Measurements from ENCODE around the gene GHRH. TPM values are rescaled to one million over a fixed set of nuclear protein-coding genes. Genes with fewer than 3 reads are reported as not detected.

The GHRH gene
- total and polyA plus RNA-seq, 2 donors (not counting 1 experiment from before 2014, with no cell fraction given) = not detected

DNA sequence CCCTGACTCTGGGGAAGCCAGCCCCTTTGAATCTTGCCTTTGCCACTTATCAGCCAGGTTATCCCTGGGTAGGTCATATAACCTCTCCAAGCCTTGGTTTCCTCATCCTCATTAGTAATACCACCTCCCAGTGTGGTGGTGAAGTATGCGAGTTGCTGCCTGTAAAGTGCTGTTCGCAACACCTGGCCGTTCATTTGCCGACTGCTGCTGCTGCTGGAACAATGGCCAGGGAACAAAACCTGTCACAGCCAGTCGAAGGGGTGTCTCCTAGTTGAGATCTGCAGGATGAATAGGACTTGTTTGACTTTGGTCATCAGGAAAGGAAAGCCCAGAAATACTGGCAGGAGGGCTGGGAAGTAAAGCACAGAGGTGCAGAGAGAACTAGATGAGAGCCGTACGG, 34.0 kb upstream of the GHRH start:
- no peaks in the 10 kb centered on the region for H3K27me3 ChIP-seq (replicated peaks in 1 of 4; ENCODE audit: control extremely low read depth in 1 of 4, control insufficient read depth in 3 of 4, insufficient read depth in 4 of 4, low read length in 3 of 4)
- H4K20me1 ChIP-seq (ENCODE audit: control insufficient read depth, insufficient read depth, low read length, poor library complexity, severe bottlenecking) = peaks cover 39% of the 10 kb centered on the region
- ATAC-seq (ENCODE audit: low read depth) = no peak
- Mint-ChIP-seq H3K27me3 (no peaks in the 10 kb centered on the region), H3K27ac (no peak overlapping the region), H3K4me3 (no peak overlapping the region), H3K9me3 (ENCODE audit: insufficient read depth) (no peaks in the 10 kb centered on the region), H3K4me1 (peaks cover 51% of the 10 kb centered on the region)
- H3K9me3 ChIP-seq (ENCODE audit: control extremely low read depth in 1 of 3, control insufficient read depth in 2 of 3, insufficient read depth in 1 of 3, low read length in 2 of 3) = no peaks in the 10 kb centered on the region
- no peak overlapping the region for H3K4me3 ChIP-seq (ENCODE audit: control extremely low read depth in 1 of 5, extremely low read depth in 1 of 5, insufficient read depth in 1 of 5, low read depth in 2 of 5, low read length in 4 of 5)
- no peak overlapping the region for H2AFZ ChIP-seq (ENCODE audit: insufficient read depth, low read depth, low read length, poor library complexity, severe bottlenecking)
- ChIA-PET CTCF (no interaction called here), POLR2A (no interaction called here)
- peaks cover 96% of the 10 kb centered on the region for H3K79me2 ChIP-seq (ENCODE audit: control insufficient read depth, insufficient read depth, low read length)
- intact Hi-C loops (cut with micrococcal nuclease) = loop anchor here (10.0 kb wide), 1 partner anchor 739 kb away; the partner anchor contains the start of genes RPRD1B and TTI1
- TF ChIP-seq EZH2 (IDR thresholded peaks at IDR 0.05; ENCODE audit: borderline replicate concordance, insufficient read depth, low read depth, low read length, poor library complexity, severe bottlenecking) = no peak
- TF ChIP-seq, protein P1, sequence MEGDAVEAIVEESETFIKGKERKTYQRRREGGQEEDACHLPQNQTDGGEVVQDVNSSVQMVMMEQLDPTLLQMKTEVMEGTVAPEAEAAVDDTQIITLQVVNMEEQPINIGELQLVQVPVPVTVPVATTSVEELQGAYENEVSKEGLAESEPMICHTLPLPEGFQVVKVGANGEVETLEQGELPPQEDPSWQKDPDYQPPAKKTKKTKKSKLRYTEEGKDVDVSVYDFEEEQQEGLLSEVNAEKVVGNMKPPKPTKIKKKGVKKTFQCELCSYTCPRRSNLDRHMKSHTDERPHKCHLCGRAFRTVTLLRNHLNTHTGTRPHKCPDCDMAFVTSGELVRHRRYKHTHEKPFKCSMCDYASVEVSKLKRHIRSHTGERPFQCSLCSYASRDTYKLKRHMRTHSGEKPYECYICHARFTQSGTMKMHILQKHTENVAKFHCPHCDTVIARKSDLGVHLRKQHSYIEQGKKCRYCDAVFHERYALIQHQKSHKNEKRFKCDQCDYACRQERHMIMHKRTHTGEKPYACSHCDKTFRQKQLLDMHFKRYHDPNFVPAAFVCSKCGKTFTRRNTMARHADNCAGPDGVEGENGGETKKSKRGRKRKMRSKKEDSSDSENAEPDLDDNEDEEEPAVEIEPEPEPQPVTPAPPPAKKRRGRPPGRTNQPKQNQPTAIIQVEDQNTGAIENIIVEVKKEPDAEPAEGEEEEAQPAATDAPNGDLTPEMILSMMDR (IDR thresholded peaks at IDR 0.05) = no peak
- H3K27ac ChIP-seq (ENCODE audit: low read length in 2 of 2) = no peak overlapping the region
- no peak for DNase-seq
- H3K4me1 ChIP-seq (ENCODE audit: control insufficient read depth in 2 of 2, insufficient read depth in 2 of 2, low read length in 2 of 2) = peaks cover 21 to 22% of the 10 kb centered on the region in 2 donors
- no peak overlapping the region for H3K9ac ChIP-seq (ENCODE audit: low read length)
- peaks cover 8 to 48% of the 10 kb centered on the region in 2 experiments for H3K36me3 ChIP-seq (replicated peaks in 1 of 2; ENCODE audit: control extremely low read depth in 1 of 2, control insufficient read depth in 1 of 2, extremely low read depth in 1 of 2, insufficient read depth in 2 of 2, low read length in 1 of 2)
- no peak overlapping the region for H3K4me2 ChIP-seq (replicated peaks; ENCODE audit: low read depth, low read length, poor library complexity, severe bottlenecking)
- 96% methylated on average over 5 of the region's 7 CpGs for WGBS (ENCODE audit: insufficient coverage)

DNA sequence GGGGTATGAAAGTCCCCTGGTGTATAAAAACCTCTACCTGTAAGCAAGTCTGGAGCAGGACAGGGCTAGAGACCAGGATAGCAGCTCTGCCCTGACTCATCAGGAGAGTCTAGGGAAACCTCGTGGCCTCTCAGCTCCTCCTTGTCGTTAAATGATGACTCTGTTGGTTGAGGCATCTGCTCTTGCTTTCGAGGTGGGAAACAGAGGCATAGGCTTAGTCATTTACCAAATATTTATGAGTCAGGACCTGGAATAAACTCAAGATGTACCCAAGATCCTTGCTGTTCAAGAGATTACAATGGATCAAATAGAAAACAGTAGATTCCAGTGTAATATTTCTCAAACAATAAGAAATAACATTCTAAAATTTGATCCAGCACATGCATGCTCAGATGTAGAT, 33.4 kb upstream of the GHRH start:
- peaks cover 34% of the 10 kb centered on the region for H4K20me1 ChIP-seq (ENCODE audit: control insufficient read depth, insufficient read depth, low read length, poor library complexity, severe bottlenecking)
- peaks cover 96% of the 10 kb centered on the region for H3K79me2 ChIP-seq (ENCODE audit: control insufficient read depth, insufficient read depth, low read length)
- ATAC-seq (ENCODE audit: low read depth) (no peak), DNase-seq (no peak)
- H3K36me3 ChIP-seq (replicated peaks in 1 of 2; ENCODE audit: control extremely low read depth in 1 of 2, control insufficient read depth in 1 of 2, extremely low read depth in 1 of 2, insufficient read depth in 2 of 2, low read length in 1 of 2) = peaks cover 8 to 43% of the 10 kb centered on the region in 2 experiments
- H3K27ac ChIP-seq (ENCODE audit: low read length in 2 of 2) = no peak overlapping the region
- H2AFZ ChIP-seq (ENCODE audit: insufficient read depth, low read depth, low read length, poor library complexity, severe bottlenecking) = no peak overlapping the region
- H3K4me1 Mint-ChIP-seq = peaks cover 50% of the 10 kb centered on the region
- H3K4me3 Mint-ChIP-seq = no peak overlapping the region
- H3K9ac ChIP-seq (ENCODE audit: low read length) = no peak overlapping the region
- H3K9me3 Mint-ChIP-seq (ENCODE audit: insufficient read depth) = no peaks in the 10 kb centered on the region
- ChIA-PET POLR2A (no interaction called here), CTCF (no interaction called here)
- no peak overlapping the region for H3K4me3 ChIP-seq (ENCODE audit: control extremely low read depth in 1 of 5, extremely low read depth in 1 of 5, insufficient read depth in 1 of 5, low read depth in 2 of 5, low read length in 4 of 5)
- intact Hi-C loops (cut with micrococcal nuclease) = loop anchor here (10.0 kb wide), 1 partner anchor 740 kb away; the partner anchor contains the start of genes RPRD1B and TTI1
- no peak for TF ChIP-seq EZH2 (IDR thresholded peaks at IDR 0.05; ENCODE audit: borderline replicate concordance, insufficient read depth, low read depth, low read length, poor library complexity, severe bottlenecking)
- TF ChIP-seq, protein P1 (IDR thresholded peaks at IDR 0.05) = no peak
- no peaks in the 10 kb centered on the region for H3K27me3 ChIP-seq (replicated peaks in 1 of 4; ENCODE audit: control extremely low read depth in 1 of 4, control insufficient read depth in 3 of 4, insufficient read depth in 4 of 4, low read length in 3 of 4)
- WGBS (ENCODE audit: insufficient coverage) = 50% methylated on average over 1 of the region's 3 CpGs
- no peak overlapping the region for H3K4me2 ChIP-seq (replicated peaks; ENCODE audit: low read depth, low read length, poor library complexity, severe bottlenecking)
- H3K4me1 ChIP-seq (ENCODE audit: control insufficient read depth in 2 of 2, insufficient read depth in 2 of 2, low read length in 2 of 2) = peaks cover 26 to 28% of the 10 kb centered on the region in 2 donors
- H3K27me3 Mint-ChIP-seq = no peaks in the 10 kb centered on the region
- no peaks in the 10 kb centered on the region for H3K9me3 ChIP-seq (ENCODE audit: control extremely low read depth in 1 of 3, control insufficient read depth in 2 of 3, insufficient read depth in 1 of 3, low read length in 2 of 3)
- no peak overlapping the region for H3K27ac Mint-ChIP-seq
